ENCODE measurements around the gene RNF152. TPM values are rescaled to one million over a fixed set of nuclear protein-coding genes. Genes with fewer than 3 reads are reported as not detected.

RNF152 gene
- total and polyA plus RNA-seq, 12 donors: 1.5 to 31.1 (median 11.2) TPM

DNA sequence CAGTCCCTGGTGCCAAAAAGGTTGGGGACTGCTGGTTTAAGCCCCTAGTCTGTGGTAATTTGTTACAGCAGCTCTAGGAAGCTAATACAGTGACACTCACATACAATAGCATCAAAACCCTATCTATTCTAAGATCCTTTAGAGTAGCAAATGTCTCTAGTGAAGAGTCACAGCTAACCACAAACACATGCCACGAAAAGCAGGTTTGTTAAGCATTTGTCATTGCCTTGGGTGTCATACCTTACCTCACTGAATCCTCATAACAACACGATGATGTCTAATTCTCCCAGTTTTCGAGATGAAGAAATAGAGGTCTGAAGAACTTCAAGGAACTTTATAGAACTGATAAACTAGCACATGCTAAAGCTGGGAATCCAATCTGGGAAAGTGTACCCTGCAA is 29.6 kb upstream of the RNF152 start:
- no peak for DNase-seq
- intact Hi-C loops (cut with DNase I): no loop called here
- WGBS, 4 donors: 80 to 89% (median 87%) methylated on average over 3 of the region's 3 CpGs
- no peak overlapping the region for H3K27ac ChIP-seq
- TF ChIP-seq CTCF (IDR thresholded peaks at IDR 0.05): no peak
- no peak for TF ChIP-seq POLR2A (IDR thresholded peaks at IDR 0.05)
- no peaks in the 10 kb centered on the region for H3K4me1 ChIP-seq (replicated peaks in 1 of 2)
- H3K27me3 ChIP-seq: no peaks in the 10 kb centered on the region
- no peaks in the 10 kb centered on the region for H3K36me3 ChIP-seq (replicated peaks in 1 of 2)
- H3K4me3 ChIP-seq: no peak overlapping the region
- no peaks in the 10 kb centered on the region for H3K9me3 ChIP-seq (replicated peaks in 1 of 3)

DNA sequence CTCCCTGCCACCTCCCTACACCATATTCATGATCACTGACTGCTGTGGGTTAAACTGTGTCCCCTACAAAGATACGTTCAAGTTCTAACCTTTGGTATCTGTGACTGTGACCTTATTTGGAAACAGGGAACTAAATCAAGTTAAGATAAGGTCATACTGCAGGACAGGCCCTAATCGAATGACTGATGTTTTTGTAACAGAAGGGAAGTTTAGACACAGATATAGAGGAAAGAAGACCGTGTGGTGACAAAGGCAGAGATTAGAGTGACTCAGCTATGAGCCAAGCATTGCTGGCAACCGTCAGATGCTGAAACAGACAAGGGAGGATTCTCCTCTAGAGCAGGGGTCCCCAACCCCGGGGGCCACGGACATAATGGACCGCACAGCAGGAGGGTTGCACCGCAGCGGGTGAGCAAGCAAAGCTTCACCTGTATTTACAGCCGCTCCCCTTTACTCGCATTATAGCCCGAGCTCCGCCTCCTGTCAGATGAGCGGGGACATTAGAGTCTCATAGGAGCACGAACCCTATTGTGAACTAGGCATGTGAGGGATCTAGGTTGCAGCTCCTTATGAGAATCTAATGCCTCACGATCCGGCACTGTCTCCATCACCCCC is 28.9 kb upstream of the RNF152 start:
- TF ChIP-seq POLR2A (IDR thresholded peaks at IDR 0.05) (no peak), CTCF (IDR thresholded peaks at IDR 0.05) (no peak)
- no peaks in the 10 kb centered on the region for H3K9me3 ChIP-seq (replicated peaks in 1 of 3)
- H3K27ac ChIP-seq: no peak overlapping the region
- no peaks in the 10 kb centered on the region for H3K4me1 ChIP-seq (replicated peaks in 1 of 2)
- no peaks in the 10 kb centered on the region for H3K27me3 ChIP-seq
- 73 to 80% (median 74%) methylated on average over 17 of the region's 17 CpGs for WGBS, 4 donors
- intact Hi-C loops (cut with DNase I): no loop called here
- no peak overlapping the region for H3K4me3 ChIP-seq
- DNase-seq: no peak
- no peaks in the 10 kb centered on the region for H3K36me3 ChIP-seq (replicated peaks in 1 of 2)

- 71 to 85% (median 75%) methylated on average over 2 of the region's 2 CpGs for WGBS, 4 donors
- no peaks in the 10 kb centered on the region for H3K27me3 ChIP-seq
- intact Hi-C loops (cut with DNase I): no loop called here
These were observed 25.0 kb upstream of the RNF152 start for GRCh38 chr18:61917818-61918217.

GRCh38 chr18:61912476-61912875 is 19.7 kb upstream of the RNF152 start:
- no peak overlapping the region for H3K27ac ChIP-seq
- TF ChIP-seq CTCF (IDR thresholded peaks at IDR 0.05) (no peak), POLR2A (IDR thresholded peaks at IDR 0.05) (no peak)
- H3K36me3 ChIP-seq (replicated peaks in 1 of 2): no peaks in the 10 kb centered on the region
- DNase-seq: no peak
- no peaks in the 10 kb centered on the region for H3K4me1 ChIP-seq (replicated peaks in 1 of 2)
- WGBS, 4 donors: 77 to 89% (median 83%) methylated on average over 3 of the region's 3 CpGs
- H3K4me3 ChIP-seq: no peak overlapping the region
- no peaks in the 10 kb centered on the region for H3K9me3 ChIP-seq (replicated peaks in 1 of 3)
- no peaks in the 10 kb centered on the region for H3K27me3 ChIP-seq
- intact Hi-C loops (cut with DNase I): no loop called here

More at GRCh38 chr18:61917818-61918217, 25.0 kb upstream of the RNF152 start:
- DNase-seq: no peak
- Histone ChIP-seq H3K36me3 (replicated peaks in 1 of 2) (no peaks in the 10 kb centered on the region), H3K4me3 (no peak overlapping the region), H3K9me3 (replicated peaks in 1 of 3) (no peaks in the 10 kb centered on the region), H3K27ac (no peak overlapping the region), H3K4me1 (replicated peaks in 1 of 2) (no peaks in the 10 kb centered on the region)
- no peak for TF ChIP-seq CTCF (IDR thresholded peaks at IDR 0.05)
- no peak for TF ChIP-seq POLR2A (IDR thresholded peaks at IDR 0.05)

All from adrenal gland (tissue), 12 donors.